ENCODE measurements around the gene CSTF2T. TPM values are rescaled to one million over a fixed set of nuclear protein-coding genes. Genes with fewer than 3 reads are reported as not detected.

Gene CSTF2T
- total and polyA plus RNA-seq, 2 of the 13 experiments (the other 11 are each of a cell fraction or from before 2014, with no cell fraction given) = 1.4 to 7.2 TPM

DNA sequence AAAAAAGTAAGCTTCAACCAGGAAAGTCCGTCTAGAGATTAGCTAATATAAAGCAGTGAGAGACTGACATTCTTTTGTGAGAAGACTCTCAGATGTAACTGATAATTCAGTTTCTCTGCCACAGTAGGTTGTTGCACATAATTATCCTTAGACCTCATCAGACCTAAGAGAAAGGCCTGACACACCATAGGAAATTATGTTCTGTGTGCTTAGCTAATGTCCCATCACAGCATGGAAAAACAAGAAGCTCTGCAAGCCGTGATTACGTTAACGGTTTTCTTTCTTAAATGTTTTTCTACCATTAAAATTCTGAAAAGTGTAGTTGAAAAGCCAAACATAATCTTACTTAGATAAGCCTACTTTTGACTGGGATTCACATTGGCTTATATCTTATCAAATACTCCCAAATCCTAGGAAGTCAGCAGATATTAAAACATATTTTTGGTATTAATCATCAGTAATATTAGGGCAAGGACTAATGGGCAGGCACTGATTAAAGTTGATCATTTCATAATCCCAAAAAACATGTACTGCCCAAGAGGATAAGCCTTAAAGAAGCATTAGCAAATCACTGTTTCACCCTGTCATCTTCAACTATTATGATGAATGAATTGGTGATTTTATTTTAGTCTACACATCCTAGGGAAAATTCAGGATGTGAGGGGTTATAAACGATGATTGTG, 5.2 kb downstream of the CSTF2T start (continued):
- no peak for TF ChIP-seq PCBP2 (optimal IDR thresholded peaks at IDR 0.05; ENCODE audit: low read depth, low read length, poor library complexity, severe bottlenecking)
- TF ChIP-seq NKX3-1 (CRISPR knock-in tag; IDR thresholded peaks at IDR 0.05) = no peak
- no peak for TF ChIP-seq ZNF263 (CRISPR knock-in tag; IDR thresholded peaks at IDR 0.05)
- no peak for TF ChIP-seq KDM5B (CRISPR knock-in tag; IDR thresholded peaks at IDR 0.05; ENCODE audit: borderline replicate concordance)
- TF ChIP-seq HOXD1 (CRISPR knock-in tag; IDR thresholded peaks at IDR 0.05) = no peak
- TF ChIP-seq, protein P1, sequence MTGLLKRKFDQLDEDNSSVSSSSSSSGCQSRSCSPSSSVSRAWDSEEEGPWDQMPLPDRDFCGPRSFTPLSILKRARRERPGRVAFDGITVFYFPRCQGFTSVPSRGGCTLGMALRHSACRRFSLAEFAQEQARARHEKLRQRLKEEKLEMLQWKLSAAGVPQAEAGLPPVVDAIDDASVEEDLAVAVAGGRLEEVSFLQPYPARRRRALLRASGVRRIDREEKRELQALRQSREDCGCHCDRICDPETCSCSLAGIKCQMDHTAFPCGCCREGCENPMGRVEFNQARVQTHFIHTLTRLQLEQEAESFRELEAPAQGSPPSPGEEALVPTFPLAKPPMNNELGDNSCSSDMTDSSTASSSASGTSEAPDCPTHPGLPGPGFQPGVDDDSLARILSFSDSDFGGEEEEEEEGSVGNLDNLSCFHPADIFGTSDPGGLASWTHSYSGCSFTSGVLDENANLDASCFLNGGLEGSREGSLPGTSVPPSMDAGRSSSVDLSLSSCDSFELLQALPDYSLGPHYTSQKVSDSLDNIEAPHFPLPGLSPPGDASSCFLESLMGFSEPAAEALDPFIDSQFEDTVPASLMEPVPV (CRISPR knock-in tag; IDR thresholded peaks at IDR 0.05) = no peak

- H3K27me3 ChIP-seq (ENCODE audit: control insufficient read depth in 1 of 2, insufficient read depth in 2 of 2, low read length in 2 of 2) = no peaks in the 10 kb centered on the region
- no peak for DNase-seq (ENCODE audit: low spot score)
- POLR2A ChIA-PET = no interaction called here
- no peaks in the 10 kb centered on the region for H3K79me2 ChIP-seq (ENCODE audit: insufficient read depth, low read length)
- H3K4me1 ChIP-seq (ENCODE audit: insufficient read depth, low read length) = no peaks in the 10 kb centered on the region
- ATAC-seq = no peak
- CTCF ChIA-PET (ENCODE audit: low intra/inter-chr PET ratio, low total read pairs) = no interaction called here
- in situ Hi-C loops (cut with HindIII; ENCODE audit: extremely low pct_ligation_motif_present, low pct_unique_long_range_greater_than_20kb) (no loop called here), intact Hi-C loops (cut with micrococcal nuclease; ENCODE audit: unreplicated experiment) (no loop called here)
- BruUV-seq (replicated peaks) = no TSS peak
- H3K9me3 ChIP-seq (ENCODE audit: low read length) = no peaks in the 10 kb centered on the region
- H3K4me2 ChIP-seq (ENCODE audit: low read depth, low read length) = no peak overlapping the region
- no peak overlapping the region for H3K27ac ChIP-seq (ENCODE audit: extremely low read length, insufficient read depth, low read length)
- no peak for FAIRE-seq
- no peak overlapping the region for H3K9ac ChIP-seq (ENCODE audit: insufficient read depth, low read depth, low read length)
- 3% methylated on average over 4 of the region's 4 CpGs for WGBS (ENCODE audit: low lambda C conversion rate)
- H3K4me3 ChIP-seq (replicated peaks in 1 of 3; ENCODE audit: insufficient read depth in 1 of 3, low read depth in 2 of 3, low read length in 3 of 3) = no peak overlapping the region
- no peaks in the 10 kb centered on the region for H3K36me3 ChIP-seq (replicated peaks in 1 of 2; ENCODE audit: control insufficient read depth in 1 of 2, insufficient read depth in 2 of 2, low read length in 2 of 2)
- H4K20me1 ChIP-seq (ENCODE audit: insufficient read depth, low read length) = no peaks in the 10 kb centered on the region
- no peak overlapping the region for H2AFZ ChIP-seq (ENCODE audit: low read length)
- TF ChIP-seq ZNF747 (CRISPR knock-in tag; IDR thresholded peaks at IDR 0.05; ENCODE audit: borderline replicate concordance) = no peak
- TF ChIP-seq, protein P2, sequence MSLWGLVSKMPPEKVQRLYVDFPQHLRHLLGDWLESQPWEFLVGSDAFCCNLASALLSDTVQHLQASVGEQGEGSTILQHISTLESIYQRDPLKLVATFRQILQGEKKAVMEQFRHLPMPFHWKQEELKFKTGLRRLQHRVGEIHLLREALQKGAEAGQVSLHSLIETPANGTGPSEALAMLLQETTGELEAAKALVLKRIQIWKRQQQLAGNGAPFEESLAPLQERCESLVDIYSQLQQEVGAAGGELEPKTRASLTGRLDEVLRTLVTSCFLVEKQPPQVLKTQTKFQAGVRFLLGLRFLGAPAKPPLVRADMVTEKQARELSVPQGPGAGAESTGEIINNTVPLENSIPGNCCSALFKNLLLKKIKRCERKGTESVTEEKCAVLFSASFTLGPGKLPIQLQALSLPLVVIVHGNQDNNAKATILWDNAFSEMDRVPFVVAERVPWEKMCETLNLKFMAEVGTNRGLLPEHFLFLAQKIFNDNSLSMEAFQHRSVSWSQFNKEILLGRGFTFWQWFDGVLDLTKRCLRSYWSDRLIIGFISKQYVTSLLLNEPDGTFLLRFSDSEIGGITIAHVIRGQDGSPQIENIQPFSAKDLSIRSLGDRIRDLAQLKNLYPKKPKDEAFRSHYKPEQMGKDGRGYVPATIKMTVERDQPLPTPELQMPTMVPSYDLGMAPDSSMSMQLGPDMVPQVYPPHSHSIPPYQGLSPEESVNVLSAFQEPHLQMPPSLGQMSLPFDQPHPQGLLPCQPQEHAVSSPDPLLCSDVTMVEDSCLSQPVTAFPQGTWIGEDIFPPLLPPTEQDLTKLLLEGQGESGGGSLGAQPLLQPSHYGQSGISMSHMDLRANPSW (CRISPR knock-in tag; IDR thresholded peaks at IDR 0.05; ENCODE audit: borderline replicate concordance) = no peak
- TF ChIP-seq ZNF282 (IDR thresholded peaks at IDR 0.05; ENCODE audit: partially characterized antibody) = no peak
- TF ChIP-seq NBN (conservative IDR thresholded peaks at IDR 0.05) = no peak
- TF ChIP-seq ZNF552 (CRISPR knock-in tag; IDR thresholded peaks at IDR 0.05; ENCODE audit: borderline replicate concordance) = no peak
- TF ChIP-seq ARNT (IDR thresholded peaks at IDR 0.05) = no peak
- no peak for TF ChIP-seq CEBPB (IDR thresholded peaks at IDR 0.05; ENCODE audit: borderline replicate concordance, low read depth, low read length)
- TF ChIP-seq ZNF678 (CRISPR knock-in tag; IDR thresholded peaks at IDR 0.05) = no peak
- no peak for TF ChIP-seq ZXDC (CRISPR knock-in tag; IDR thresholded peaks at IDR 0.05)
- TF ChIP-seq HDAC2 (CRISPR knock-in tag; IDR thresholded peaks at IDR 0.05) = no peak
- TF ChIP-seq ZNF329 (CRISPR knock-in tag; IDR thresholded peaks at IDR 0.05; ENCODE audit: low read depth) = no peak
- TF ChIP-seq MBD4 (IDR thresholded peaks at IDR 0.05; ENCODE audit: borderline replicate concordance, low read length) = no peak
Measured at GRCh38 chr10:51691135-51691534, 8.3 kb downstream of the CSTF2T start.
